ENCODE measurements around the gene AZU1.
"Not testable (repeated sequence)": the region's sequence is repeated elsewhere in the genome, so short reads cannot be mapped to it uniquely, and the experiment has no call there.

Gene AZU1

DNA sequence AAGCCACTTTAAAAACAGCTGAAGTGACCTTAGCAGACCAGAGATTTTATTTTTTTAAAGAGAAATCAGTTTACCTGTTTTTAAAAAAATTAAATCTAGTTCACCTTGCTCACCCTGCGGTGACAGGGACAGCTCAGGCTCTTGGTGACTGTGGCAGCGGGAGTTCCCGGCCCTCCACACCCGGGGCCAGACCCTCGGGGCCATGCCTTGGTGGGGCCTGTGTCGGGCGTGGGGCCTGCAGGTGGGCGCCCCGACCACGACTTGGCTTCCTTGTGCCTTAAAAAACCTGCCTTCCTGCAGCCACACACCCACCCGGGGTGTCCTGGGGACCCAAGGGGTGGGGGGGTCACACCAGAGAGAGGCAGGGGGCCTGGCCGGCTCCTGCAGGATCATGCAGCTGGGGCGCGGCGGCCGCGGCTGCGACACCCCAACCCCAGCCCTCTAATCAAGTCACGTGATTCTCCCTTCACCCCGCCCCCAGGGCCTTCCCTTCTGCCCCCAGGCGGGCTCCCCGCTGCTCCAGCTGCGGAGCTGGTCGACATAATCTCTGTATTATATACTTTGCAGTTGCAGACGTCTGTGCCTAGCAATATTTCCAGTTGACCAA lies 16.7 kb upstream of the AZU1 start:
- DNase-seq = no peak

- DNase-seq = no peak
Observed at GRCh38 chr19:811506-812048, 16.1 kb upstream of the AZU1 start.

DNA sequence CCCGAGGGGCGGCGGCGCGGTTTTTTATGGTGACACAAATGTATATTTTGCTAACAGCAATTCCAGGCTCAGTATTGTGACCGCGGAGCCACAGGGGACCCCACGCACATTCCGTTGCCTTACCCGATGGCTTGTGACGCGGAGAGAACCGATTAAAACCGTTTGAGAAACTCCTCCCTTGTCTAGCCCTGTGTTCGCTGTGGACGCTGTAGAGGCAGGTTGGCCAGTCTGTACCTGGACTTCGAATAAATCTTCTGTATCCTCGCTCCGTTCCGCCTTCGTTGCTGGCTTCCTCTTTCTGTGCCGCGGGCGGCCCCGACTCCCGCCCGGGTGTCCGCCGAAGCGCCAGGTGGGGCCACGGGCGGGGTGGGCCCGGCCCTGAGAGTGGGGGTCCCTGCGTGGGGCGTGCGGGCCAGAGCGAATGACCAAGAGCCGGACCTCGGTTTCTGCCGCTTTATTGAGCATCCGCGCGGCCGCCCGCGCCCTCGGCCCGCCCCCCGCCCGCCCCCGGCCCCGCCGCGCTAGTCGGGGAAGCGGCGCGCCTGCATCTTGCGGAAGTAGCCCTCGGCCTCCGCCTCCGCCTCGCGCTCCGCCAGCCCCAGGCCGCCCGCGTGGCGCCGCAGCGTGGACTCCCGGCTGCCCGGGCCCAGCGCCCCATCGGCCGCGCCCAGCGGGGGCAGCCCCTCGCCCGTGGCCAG lies 15.4 kb upstream of the AZU1 start:
- no peak for DNase-seq

DNA sequence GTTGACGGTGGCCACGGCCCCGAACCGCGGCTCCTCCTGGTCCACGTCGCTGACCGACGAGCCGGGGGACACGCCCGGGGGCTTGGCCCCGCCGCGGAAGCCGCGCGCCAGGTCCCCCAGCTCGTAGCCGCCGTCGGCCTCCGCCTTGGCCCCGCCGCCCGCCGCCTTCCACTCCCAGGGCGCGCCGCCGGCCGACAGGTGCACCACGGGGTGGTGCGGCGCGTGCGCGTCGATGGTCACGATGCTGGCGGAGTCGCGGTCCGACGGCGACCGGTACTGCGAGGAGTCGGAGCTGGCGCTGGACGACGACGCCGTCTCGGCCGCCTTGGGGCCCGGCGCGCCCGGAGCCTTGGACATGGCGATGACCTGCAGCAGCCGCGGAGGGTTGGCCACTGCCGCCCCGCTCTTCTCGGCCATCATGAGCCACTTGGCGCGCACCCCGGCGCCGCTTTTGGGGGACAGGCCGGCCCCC lies 14.9 kb upstream of the AZU1 start:
- no peak for DNase-seq

DNA sequence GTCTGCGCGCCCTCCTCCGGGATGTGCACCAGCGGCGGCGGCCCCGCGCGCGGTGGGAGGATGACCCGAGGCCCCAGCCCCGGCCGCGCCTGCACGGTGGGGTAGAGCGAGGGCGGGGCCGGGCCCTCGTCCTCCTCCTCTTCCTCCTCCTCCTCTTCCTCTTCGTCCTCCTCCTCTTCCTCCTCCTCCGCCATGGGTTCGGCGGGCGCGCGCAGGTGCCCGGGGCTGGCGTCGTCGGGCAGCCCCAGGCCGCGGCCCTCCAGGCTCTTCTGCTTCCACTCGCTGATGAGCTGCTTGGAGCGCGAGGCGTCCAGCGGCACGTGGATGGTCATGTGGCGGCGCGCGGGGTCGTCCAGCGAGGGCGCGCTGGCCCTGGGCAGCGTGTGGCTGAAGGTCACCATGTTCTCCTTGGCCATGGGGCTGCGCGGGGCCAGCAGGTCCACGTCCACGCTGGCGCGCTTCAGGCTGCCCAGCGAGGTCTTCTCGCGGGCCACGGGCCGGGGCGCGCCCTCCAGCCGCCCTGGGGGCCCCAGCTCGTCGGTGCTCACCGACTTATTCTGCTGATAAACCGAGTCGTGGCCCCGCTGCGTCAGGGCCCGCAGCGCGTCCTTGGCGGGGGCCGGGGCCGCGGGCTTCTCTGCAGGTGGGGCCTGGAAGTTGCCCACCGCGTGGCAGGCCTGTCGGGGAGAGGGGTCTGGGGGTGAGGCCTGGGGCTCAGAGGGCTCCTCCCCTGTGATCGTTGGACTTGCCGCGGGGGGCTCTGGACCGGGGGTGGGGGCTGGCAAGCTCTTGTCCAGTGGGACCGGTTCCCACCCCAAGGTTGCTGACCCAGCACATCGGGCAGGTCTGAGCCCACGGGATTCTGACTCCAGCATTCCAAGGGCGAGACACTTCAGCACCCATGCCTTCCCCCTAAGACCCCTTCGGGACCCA lies 14.2 kb upstream of the AZU1 start:
- no peak for DNase-seq

DNA sequence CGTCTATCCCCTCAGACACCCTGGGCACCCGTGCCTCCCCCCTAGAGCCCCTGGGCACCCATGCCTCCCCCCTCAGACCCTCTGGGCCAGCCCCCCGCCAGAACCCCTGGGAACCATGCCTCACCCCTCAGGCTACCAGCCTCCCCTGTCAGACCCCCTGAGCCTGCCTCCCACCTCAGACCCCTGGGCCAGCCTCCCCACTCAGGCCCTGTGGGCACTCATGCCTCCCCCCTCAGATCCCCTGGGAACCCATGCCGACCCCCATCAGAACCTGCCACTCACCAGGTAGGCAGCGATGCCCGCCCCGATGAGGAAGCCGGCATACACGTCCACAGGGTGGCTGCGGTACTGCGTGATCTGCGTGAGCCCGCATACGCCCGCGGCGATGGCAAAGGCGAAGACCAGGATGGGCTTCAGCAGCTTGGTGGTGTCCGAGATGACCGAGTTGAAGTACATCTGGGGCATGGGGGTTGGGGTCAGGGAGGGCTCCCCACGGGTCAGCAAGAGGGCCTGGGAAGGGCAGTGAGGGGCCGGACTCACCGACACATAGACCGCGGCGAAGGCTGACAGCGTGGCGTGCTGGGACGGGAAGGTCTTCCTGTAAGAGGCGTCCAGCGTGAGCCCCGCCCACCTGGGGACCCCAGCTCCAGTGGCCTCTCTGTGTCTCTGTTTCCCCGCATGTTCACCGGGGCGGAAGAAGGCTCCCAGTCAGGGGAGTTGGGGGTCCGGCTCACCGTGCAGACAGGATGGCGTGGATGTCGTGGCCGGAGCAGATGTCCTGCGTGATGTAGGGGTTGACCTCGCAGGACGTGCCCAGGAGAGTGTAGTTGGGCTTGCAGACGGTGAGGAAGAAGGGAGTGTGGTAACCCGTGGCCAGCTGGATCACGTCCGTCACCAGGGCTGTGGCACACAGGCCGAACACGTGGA lies 13.2 kb upstream of the AZU1 start:
- DNase-seq = no peak

- no peak for DNase-seq
Observed at GRCh38 chr19:815079-815774, 12.4 kb upstream of the AZU1 start.

DNA sequence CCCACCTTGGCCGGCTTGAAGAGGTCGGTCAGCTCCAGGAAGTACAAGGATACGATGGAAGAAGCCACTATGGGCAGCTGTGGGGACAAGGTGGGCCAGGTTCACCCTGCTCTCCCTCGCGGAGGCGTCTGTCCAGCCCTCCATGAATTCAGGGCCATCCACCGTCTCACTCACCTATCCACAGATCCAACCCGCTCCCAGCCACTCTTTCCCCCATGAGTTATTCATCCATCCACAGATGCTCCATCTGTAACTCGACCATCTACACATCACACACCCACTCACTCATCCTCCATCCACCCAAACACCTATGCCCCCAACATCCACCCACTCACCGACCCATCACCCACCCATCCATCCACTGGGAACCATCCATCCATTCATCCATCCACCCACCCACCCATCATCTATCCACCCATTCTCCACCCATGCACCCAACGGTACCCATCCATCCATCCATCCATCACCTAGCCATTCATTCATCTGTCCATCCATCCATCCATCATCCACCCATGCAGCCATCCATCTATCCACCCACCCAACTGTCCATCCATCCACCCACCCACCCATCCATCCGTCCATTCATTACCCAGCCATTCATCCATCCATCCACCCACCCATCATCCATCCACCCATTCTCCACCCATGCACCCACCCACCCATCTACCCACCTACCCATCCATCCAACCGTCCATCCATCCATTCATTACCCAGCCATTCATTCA lies 11.7 kb upstream of the AZU1 start:
- no peak for DNase-seq

- DNase-seq = no peak
Observed at GRCh38 chr19:816500-816857, 11.2 kb upstream of the AZU1 start.

- not testable (repeated sequence) for DNase-seq
Observed at GRCh38 chr19:820212-820611, 7.4 kb upstream of the AZU1 start.

GRCh38 chr19:821231-821824 lies 6.3 kb upstream of the AZU1 start:
- DNase-seq = no peak

- DNase-seq = no peak
Observed at GRCh38 chr19:821825-822503, 5.7 kb upstream of the AZU1 start, which contains the start of gene PLPPR3. Gene PLPPR3, minus strand, starts transcription at chr19:821955. Its CDS starts 396 bp downstream, at chr19:821559.

DNA sequence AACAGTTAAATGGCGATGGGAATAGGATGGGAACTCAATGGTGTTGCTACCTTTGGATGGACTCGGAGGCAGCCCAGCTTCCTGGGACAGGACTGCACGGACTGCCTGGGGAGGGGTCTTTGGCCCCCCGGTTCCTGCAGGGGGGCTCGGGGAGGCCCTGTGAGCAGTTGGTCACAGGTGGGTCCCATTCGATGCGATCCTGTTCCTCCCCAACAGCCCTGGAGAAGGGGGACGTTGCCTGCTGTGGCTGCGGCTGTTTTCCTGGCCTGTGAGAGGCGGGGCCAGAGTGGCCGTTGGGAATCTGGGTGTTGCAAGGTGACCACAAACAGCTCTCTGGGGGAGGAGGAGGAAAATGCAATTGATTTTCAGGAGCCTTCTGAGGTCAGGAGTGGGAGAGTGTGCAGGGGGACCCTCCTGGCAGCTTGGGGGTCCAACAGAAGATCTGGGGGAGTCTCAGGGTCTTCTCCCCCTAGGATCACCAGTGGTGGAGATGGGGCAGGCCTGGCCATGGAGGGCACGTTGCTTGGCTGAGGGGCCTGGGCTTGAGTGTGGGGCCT lies 4.0 kb upstream of the AZU1 start:
- DNase-seq = no peak

DNA sequence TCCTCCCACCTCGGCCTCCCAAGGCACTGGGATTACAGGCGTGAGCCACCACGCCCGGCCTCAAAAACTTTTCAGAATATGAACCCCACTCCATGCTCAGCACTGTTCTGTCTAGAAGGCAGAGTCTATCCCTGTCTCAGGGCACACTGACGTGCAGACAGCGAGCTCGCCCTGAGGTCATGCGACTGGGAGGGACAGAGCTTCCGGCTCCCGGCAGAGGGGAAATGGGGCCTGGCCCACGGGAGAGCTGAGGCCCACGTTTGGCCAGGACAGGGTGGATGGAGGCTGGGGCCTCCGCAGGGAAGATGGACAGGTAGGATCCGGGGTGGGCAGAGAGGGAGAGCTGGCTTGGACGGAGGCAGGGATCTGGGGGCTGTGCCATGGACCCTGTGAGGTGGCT lies 2.8 kb upstream of the AZU1 start:
- no peak for DNase-seq

DNA sequence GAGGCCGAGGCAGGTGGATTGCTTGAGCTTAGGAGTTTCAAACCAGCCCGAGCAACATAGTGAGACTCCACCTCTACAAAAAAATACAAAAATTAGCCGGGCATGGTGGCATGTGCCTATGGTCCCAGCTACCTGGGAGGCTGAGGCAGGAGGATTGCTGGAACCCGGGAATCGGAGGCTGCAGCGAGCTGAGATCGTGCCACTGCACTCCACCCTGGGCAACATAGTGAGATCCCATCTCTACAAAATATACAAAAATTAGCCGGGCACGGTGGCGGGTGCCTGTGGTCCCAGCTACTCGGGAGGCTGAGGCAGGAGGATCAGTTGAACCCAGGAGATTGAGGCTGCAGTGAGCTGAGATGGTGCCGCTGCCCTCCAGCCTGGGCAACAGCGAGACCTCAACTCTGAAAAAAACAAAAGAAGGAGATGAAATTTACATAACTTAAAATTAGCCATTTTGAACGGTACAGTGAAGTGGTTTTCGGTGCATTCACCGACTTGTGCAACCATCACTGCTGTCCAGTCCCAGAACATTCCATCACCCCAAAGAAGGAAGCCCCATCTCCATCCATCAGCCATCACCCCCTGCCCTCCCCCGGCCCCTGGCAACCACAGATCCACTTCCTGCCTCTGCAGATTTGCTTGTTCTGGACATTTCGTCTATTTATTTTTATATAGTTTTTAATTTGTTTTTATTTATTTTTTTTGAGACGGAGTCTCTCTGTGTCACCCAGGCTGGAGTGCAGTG lies 1.6 kb upstream of the AZU1 start:
- no peak for DNase-seq

- no peak for DNase-seq
Observed at GRCh38 chr19:827314-827709, 325 bp upstream of the AZU1 start.

GRCh38 chr19:829129-829758 lies 1.6 kb downstream of the AZU1 start:
- no peak for DNase-seq
